ENCODE data around the gene LDB3.

- TF ChIP-seq EZH2 (IDR thresholded peaks at IDR 0.05; ENCODE audit: borderline replicate concordance, low read length): no peak
- TF ChIP-seq CTCF (conservative IDR thresholded peaks at IDR 0.05 in 1 of 2, IDR thresholded peaks at IDR 0.05 in 1 of 2; ENCODE audit: extremely low read depth in 1 of 2, insufficient read depth in 1 of 2, low read depth in 1 of 2, low read length in 2 of 2): no peak
Measured at GRCh38 chr10:86686972-86687371, 18.7 kb downstream of the LDB3 start.
